Fibroblast of lung (primary cell): ENCODE results near the gene TIPIN.

ENCODE experiments used
- EZH2 ChIP-seq: IDR thresholded peaks from 2 replicates; pipeline ENCODE4 v1.5.1; 2012; ENCODE audit warnings: low read length, control low read depth, mild to moderate bottlenecking; ENCODE audit errors: missing control alignments
- TF ChIP-seq, protein P1 (sequence below), 2 donors: IDR thresholded peaks in 1 of 2; conservative IDR thresholded peaks in 1 of 2; 1 replicate in 1 of 2; 2 replicates in 1 of 2; pipeline ENCODE4 v1.5.1; 2011 to 2012; ENCODE audit warnings: low read length in 2 of 2, control low read depth in 1 of 2, inconsistent platforms in 1 of 2, low read depth in 1 of 2, mild to moderate bottlenecking in 1 of 2

DNA sequence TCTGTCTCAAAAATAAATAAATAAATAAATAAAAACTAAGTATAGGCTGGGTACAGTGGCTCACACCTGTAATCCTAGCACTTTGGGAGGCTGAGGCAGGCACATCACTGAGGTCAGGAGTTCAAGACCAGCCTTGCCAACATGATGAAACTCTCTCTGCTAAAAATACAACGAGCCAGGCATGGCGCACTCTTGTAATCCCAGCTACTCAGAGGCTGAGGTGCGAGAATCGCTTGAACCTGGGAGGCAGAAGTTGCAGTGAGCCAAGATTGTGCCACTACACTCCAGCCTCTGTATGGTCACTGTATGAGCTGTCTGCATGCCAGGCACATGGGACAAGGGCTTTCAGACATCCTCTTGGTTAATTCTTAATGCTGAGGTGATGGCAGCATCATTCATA lies 28.7 kb downstream of the TIPIN start:
- TF ChIP-seq, protein P1, sequence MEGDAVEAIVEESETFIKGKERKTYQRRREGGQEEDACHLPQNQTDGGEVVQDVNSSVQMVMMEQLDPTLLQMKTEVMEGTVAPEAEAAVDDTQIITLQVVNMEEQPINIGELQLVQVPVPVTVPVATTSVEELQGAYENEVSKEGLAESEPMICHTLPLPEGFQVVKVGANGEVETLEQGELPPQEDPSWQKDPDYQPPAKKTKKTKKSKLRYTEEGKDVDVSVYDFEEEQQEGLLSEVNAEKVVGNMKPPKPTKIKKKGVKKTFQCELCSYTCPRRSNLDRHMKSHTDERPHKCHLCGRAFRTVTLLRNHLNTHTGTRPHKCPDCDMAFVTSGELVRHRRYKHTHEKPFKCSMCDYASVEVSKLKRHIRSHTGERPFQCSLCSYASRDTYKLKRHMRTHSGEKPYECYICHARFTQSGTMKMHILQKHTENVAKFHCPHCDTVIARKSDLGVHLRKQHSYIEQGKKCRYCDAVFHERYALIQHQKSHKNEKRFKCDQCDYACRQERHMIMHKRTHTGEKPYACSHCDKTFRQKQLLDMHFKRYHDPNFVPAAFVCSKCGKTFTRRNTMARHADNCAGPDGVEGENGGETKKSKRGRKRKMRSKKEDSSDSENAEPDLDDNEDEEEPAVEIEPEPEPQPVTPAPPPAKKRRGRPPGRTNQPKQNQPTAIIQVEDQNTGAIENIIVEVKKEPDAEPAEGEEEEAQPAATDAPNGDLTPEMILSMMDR (conservative IDR thresholded peaks at IDR 0.05 in 1 of 2, IDR thresholded peaks at IDR 0.05 in 1 of 2; ENCODE audit: low read depth in 1 of 2, low read length in 2 of 2), result no peak
- TF ChIP-seq EZH2, result no peak
